Transverse colon (tissue), 4 donors: ENCODE data around the gene ASB11. TPM values are rescaled to one million over a fixed set of nuclear protein-coding genes. Genes with fewer than 3 reads are reported as not detected.

Experiments used
- DNase-seq: peaks from one replicate; pipeline ENCODE4 v3.0.0-alpha.2; 2019
- H3K27ac ChIP-seq, 4 donors: fragments of 200-600 bp; sonication (generic); 2 replicates each; pipeline ENCODE4 v1.5.1; 2016 to 2018; ENCODE audit warnings: inconsistent platforms in 4 of 4
- H3K27me3 ChIP-seq: fragments of 200-600 bp; sonication (generic); 2 replicates; pipeline ENCODE4 v1.5.1; 2017; ENCODE audit warnings: inconsistent platforms
- H3K36me3 ChIP-seq, 4 donors: fragments of 200-600 bp; sonication (generic); 2 replicates each; pipeline ENCODE4 v1.5.1; 2017 to 2019; ENCODE audit warnings: inconsistent platforms in 4 of 4
- H3K4me1 ChIP-seq, 4 donors: fragments of 200-600 bp; sonication (generic); 2 replicates each; pipeline ENCODE4 v1.5.1; 2017 to 2020; ENCODE audit warnings: inconsistent platforms in 4 of 4
- H3K4me3 ChIP-seq, 4 donors: fragments of 200-600 bp; sonication (generic); 1 replicate in 1 of 4; 2 replicates in 3 of 4; pipeline versions ENCODE4 v1.5.1 to v1.6.1; 2017 to 2019; ENCODE audit warnings: inconsistent platforms in 4 of 4
- H3K9me3 ChIP-seq, 2 donors: fragments of 200-600 bp; sonication (generic); 2 replicates each; pipeline ENCODE4 v1.5.1; 2017 to 2019; ENCODE audit warnings: inconsistent platforms in 2 of 2
- CTCF ChIP-seq, 5 experiments: fragments of 200-600 bp in 3 of 5; fragments of 450-650 bp in 2 of 5; sonication (generic) in 3 of 5; IDR thresholded peaks; 1 replicate in 2 of 5; 2 replicates in 3 of 5; pipeline ENCODE4 v1.5.1; 2016 to 2017; ENCODE audit warnings: antibody characterized with exemption in 5 of 5, inconsistent platforms in 3 of 5, mild to moderate bottlenecking in 2 of 5, moderate library complexity in 1 of 5
- EP300 ChIP-seq: sonication (generic); formaldehyde crosslinking; IDR thresholded peaks from one replicate; pipeline ENCODE4 v1.6.1; 2017; ENCODE audit warnings: antibody characterized with exemption, low read depth
- POLR2A ChIP-seq: fragments of 450-650 bp; IDR thresholded peaks from one replicate; pipeline ENCODE4 v1.6.1; 2016; ENCODE audit warnings: antibody characterized with exemption, mild to moderate bottlenecking, moderate library complexity
- POLR2AphosphoS5 ChIP-seq, 3 donors: sonication (generic); formaldehyde crosslinking; IDR thresholded peaks; one replicate each; pipeline ENCODE4 v1.6.1; 2016; ENCODE audit warnings: antibody characterized with exemption in 3 of 3
- WGBS, 2 donors: methylation state at CpG; one replicate each; pipeline ENCODE4 v1.1.5; 2018; ENCODE audit warnings: low coverage in 1 of 2; 5-methylcytosine and 5-hydroxymethylcytosine counted together
- in situ Hi-C, 4 donors: fragments of 200-750 bp; cut with MboI; loops; one replicate each; pipeline versions ENCODE4 v1.15.0 to v1.15.1; 2017; ENCODE audit warnings: low sequenced_read_pairs in 3 of 4, low pct_ligation_motif_present in 1 of 4, low pct_unique_long_range_greater_than_20kb in 1 of 4
- intact Hi-C: fragments of 100-400 bp; cut with DNase I; formaldehyde crosslinking; loops from one replicate; pipeline ENCODE4 v1.15.1; 2023; ENCODE audit warnings: low total_unique reads
- total RNA-seq, 4 donors: library from RNA; depleted of rRNA; stranded (reverse); fragments of >200 nt; gene quantifications; one replicate each; pipeline ENCODE4 v1.1.0, GENCODE V29; 2016

ASB11 gene
- total RNA-seq, 4 donors from 2014 or later, result 0.32 to 1.1 TPM; not detected in 2

GRCh38 chrX:15343075-15343476 is 27.6 kb upstream of the ASB11 start:
- no peak for DNase-seq
- H3K9me3 ChIP-seq, result no peaks in the 10 kb centered on the region
- 33 to 49% methylated on average over 1 to 5 of the region's 5 CpGs for WGBS, 2 donors
- intact Hi-C loops (loop anchor here (5.0 kb wide), 1 partner anchor 124 kb away; no protein-coding TSS in a partner anchor), in situ Hi-C loops (loop anchor here in 3 of 4 donors (10.0 to 25.0 kb wide), 3 partner anchors 119 to 344 kb away; no protein-coding TSS in a partner anchor)
- H3K27me3 ChIP-seq, result no peaks in the 10 kb centered on the region
- no peak for TF ChIP-seq EP300
- no peak for TF ChIP-seq CTCF (IDR thresholded peaks at IDR 0.05)
- TF ChIP-seq POLR2AphosphoS5 (IDR thresholded peaks at IDR 0.05), result no peak
- no peak for TF ChIP-seq POLR2A
- H3K36me3 ChIP-seq, result no peaks in the 10 kb centered on the region
- no peak overlapping the region for H3K27ac ChIP-seq
- H3K4me3 ChIP-seq, result no peak overlapping the region
- no peaks in the 10 kb centered on the region for H3K4me1 ChIP-seq

- TF ChIP-seq CTCF (IDR thresholded peaks at IDR 0.05) (no peak), EP300 (no peak), POLR2A (no peak), POLR2AphosphoS5 (IDR thresholded peaks at IDR 0.05) (no peak)
- Histone ChIP-seq H3K36me3 (no peaks in the 10 kb centered on the region), H3K4me1 (peaks cover 0 to 3% (median 1%) of the 10 kb centered on the region in 4 donors), H3K27me3 (no peaks in the 10 kb centered on the region), H3K9me3 (no peaks in the 10 kb centered on the region), H3K27ac (no peak overlapping the region), H3K4me3 (no peak overlapping the region)
- no peak for DNase-seq
- WGBS, 2 donors, result 95% methylated on average over 2 of the region's 2 CpGs; no CpG with 5 or more reads in 1 of the 2 donors
- intact Hi-C loops, result loop anchor here (5.0 kb wide), 1 partner anchor 126 kb away; no protein-coding TSS in a partner anchor
- in situ Hi-C loops, result loop anchor here in 3 of 4 donors (10.0 to 25.0 kb wide), 3 partner anchors 121 to 346 kb away; no protein-coding TSS in a partner anchor
Measured at GRCh38 chrX:15340867-15341266, 25.4 kb upstream of the ASB11 start.

GRCh38 chrX:15336023-15336413 is 20.6 kb upstream of the ASB11 start:
- 41% methylated on average over 10 of the region's 10 CpGs; no CpG with 5 or more reads in 1 of the 2 donors for WGBS, 2 donors
- Histone ChIP-seq H3K4me3 (peak overlapping the region; percentile 5 to 50 (median 30)), H3K4me1 (peaks cover 0 to 8% (median 2%) of the 10 kb centered on the region in 4 donors), H3K27me3 (no peaks in the 10 kb centered on the region), H3K27ac (peak overlapping the region; percentile 30 to 93 (median 72)), H3K36me3 (no peaks in the 10 kb centered on the region), H3K9me3 (no peaks in the 10 kb centered on the region)
- peak; percentile 16 for DNase-seq
- TF ChIP-seq POLR2A, result no peak
- TF ChIP-seq POLR2AphosphoS5 (IDR thresholded peaks at IDR 0.05), result no peak
- TF ChIP-seq CTCF (IDR thresholded peaks at IDR 0.05), result no peak
- TF ChIP-seq EP300, result no peak
- in situ Hi-C loops, result loop anchor here in 2 of 4 donors (25.0 kb wide), 2 partner anchors 126 to 351 kb away; no protein-coding TSS in a partner anchor
- intact Hi-C loops, result no loop called here

- no peak for TF ChIP-seq CTCF (IDR thresholded peaks at IDR 0.05)
- TF ChIP-seq POLR2A, result peak; percentile 96
- peak; percentile 90 to 98 (median 97) for TF ChIP-seq POLR2AphosphoS5 (IDR thresholded peaks at IDR 0.05)
- TF ChIP-seq EP300, result no peak
- DNase-seq, result peak; percentile 95
- peaks cover 0 to 8% (median 2%) of the 10 kb centered on the region in 4 donors for H3K4me1 ChIP-seq
- 40% methylated on average over 72 of the region's 72 CpGs; no CpG with 5 or more reads in 1 of the 2 donors for WGBS, 2 donors
- in situ Hi-C loops (loop anchor here in 2 of 4 donors (25.0 kb wide), 2 partner anchors 127 to 352 kb away; no protein-coding TSS in a partner anchor), intact Hi-C loops (no loop called here)
- peak within 1 kb of the TSS; percentile 54 to 89 (median 66) for H3K4me3 ChIP-seq
- H3K36me3 ChIP-seq, result no peaks in the 10 kb centered on the region
- no peaks in the 10 kb centered on the region for H3K9me3 ChIP-seq
- H3K27ac ChIP-seq, result peak within 1 kb of the TSS; percentile 79 to 93 (median 88)
- H3K27me3 ChIP-seq, result no peaks in the 10 kb centered on the region
Measured at GRCh38 chrX:15335135-15336022, 19.9 kb upstream of the ASB11 start, which contains the start of gene PIGA. Gene PIGA, minus strand, starts transcription at chrX:15335523. Its CDS starts 3,593 bp downstream, at chrX:15331930.
